OCI-LY3 (cell line): ENCODE data around the gene SWT1.

Experiments used
- EZH2phosphoT487 ChIP-seq: fragments of 200-600 bp; shearing (Covaris generic); IDR thresholded peaks from 2 replicates; pipeline ENCODE4 v1.6.1; 2018; ENCODE audit warnings: antibody characterized with exemption, mixed run types, low read depth
- TF ChIP-seq, protein P1 (sequence below): fragments of 200-600, 300-600 bp; sonication (generic); IDR thresholded peaks from 2 replicates; pipeline ENCODE4 v1.5.1; 2014; ENCODE audit warnings: antibody characterized with exemption, low read length, low read depth

DNA sequence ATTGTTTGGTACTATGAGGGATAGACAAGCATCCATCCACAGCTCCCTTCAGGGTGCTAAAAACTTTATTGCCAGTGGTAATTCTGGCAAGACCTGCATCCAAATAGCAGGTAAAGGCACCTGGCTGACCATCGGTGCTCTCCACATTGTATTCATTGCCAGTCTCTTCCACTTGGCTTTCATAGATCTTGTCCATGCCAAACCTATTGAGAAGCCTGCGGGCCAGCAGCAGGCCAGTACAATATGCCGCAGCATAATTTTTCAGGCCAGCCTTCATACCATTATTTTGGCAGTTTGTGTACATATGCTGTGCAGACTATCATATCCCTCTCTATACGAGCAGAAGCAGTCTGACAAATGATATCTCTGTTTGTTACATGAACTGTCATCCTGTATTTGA, 70.2 kb downstream of the SWT1 start:
- TF ChIP-seq, protein P1, sequence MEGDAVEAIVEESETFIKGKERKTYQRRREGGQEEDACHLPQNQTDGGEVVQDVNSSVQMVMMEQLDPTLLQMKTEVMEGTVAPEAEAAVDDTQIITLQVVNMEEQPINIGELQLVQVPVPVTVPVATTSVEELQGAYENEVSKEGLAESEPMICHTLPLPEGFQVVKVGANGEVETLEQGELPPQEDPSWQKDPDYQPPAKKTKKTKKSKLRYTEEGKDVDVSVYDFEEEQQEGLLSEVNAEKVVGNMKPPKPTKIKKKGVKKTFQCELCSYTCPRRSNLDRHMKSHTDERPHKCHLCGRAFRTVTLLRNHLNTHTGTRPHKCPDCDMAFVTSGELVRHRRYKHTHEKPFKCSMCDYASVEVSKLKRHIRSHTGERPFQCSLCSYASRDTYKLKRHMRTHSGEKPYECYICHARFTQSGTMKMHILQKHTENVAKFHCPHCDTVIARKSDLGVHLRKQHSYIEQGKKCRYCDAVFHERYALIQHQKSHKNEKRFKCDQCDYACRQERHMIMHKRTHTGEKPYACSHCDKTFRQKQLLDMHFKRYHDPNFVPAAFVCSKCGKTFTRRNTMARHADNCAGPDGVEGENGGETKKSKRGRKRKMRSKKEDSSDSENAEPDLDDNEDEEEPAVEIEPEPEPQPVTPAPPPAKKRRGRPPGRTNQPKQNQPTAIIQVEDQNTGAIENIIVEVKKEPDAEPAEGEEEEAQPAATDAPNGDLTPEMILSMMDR: no peak
- no peak for TF ChIP-seq EZH2phosphoT487
